HL-60 (cell line): Measurements from ENCODE around the gene ACP6.

Experiments used
- CTCF ChIP-seq: IDR thresholded peaks from one replicate; pipeline ENCODE4 v1.5.1; 2011; ENCODE audit warnings: low read length, control low read depth, inconsistent platforms; ENCODE audit not compliant: insufficient read depth
- GABPA ChIP-seq: IDR thresholded peaks from 2 replicates; pipeline ENCODE4 v1.6.1; 2012; ENCODE audit warnings: low read depth
- POLR2AphosphoS5 ChIP-seq: IDR thresholded peaks from 2 replicates; pipeline ENCODE4 v1.6.1; 2012; ENCODE audit warnings: low read depth
- SPI1 ChIP-seq: IDR thresholded peaks from 2 replicates; pipeline ENCODE4 v1.6.1; 2012; ENCODE audit warnings: low read depth, mild to moderate bottlenecking, borderline replicate concordance
- TF ChIP-seq, protein P1 (sequence below): IDR thresholded peaks from 2 replicates; pipeline ENCODE4 v1.6.1; 2012; ENCODE audit warnings: low read depth; ENCODE audit not compliant: insufficient replicate concordance

- TF ChIP-seq CTCF (no peak), POLR2AphosphoS5 (no peak), GABPA (no peak), SPI1 (no peak)
- TF ChIP-seq, protein P1, sequence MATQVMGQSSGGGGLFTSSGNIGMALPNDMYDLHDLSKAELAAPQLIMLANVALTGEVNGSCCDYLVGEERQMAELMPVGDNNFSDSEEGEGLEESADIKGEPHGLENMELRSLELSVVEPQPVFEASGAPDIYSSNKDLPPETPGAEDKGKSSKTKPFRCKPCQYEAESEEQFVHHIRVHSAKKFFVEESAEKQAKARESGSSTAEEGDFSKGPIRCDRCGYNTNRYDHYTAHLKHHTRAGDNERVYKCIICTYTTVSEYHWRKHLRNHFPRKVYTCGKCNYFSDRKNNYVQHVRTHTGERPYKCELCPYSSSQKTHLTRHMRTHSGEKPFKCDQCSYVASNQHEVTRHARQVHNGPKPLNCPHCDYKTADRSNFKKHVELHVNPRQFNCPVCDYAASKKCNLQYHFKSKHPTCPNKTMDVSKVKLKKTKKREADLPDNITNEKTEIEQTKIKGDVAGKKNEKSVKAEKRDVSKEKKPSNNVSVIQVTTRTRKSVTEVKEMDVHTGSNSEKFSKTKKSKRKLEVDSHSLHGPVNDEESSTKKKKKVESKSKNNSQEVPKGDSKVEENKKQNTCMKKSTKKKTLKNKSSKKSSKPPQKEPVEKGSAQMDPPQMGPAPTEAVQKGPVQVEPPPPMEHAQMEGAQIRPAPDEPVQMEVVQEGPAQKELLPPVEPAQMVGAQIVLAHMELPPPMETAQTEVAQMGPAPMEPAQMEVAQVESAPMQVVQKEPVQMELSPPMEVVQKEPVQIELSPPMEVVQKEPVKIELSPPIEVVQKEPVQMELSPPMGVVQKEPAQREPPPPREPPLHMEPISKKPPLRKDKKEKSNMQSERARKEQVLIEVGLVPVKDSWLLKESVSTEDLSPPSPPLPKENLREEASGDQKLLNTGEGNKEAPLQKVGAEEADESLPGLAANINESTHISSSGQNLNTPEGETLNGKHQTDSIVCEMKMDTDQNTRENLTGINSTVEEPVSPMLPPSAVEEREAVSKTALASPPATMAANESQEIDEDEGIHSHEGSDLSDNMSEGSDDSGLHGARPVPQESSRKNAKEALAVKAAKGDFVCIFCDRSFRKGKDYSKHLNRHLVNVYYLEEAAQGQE = no peak
These were observed 56.8 kb downstream of the ACP6 start for GRCh38 chr1:147613506-147613905.
